Measurements from ENCODE around the gene ITPRIP. TPM values are rescaled to one million over a fixed set of nuclear protein-coding genes. Genes with fewer than 3 reads are reported as not detected.
A peak's percentile ranks its signal among the peaks of the same experiment; 100 is the strongest.

The ITPRIP gene
- total and polyA plus RNA-seq, 4 donors, result 3.5 to 7.9 (median 6.0) TPM

DNA sequence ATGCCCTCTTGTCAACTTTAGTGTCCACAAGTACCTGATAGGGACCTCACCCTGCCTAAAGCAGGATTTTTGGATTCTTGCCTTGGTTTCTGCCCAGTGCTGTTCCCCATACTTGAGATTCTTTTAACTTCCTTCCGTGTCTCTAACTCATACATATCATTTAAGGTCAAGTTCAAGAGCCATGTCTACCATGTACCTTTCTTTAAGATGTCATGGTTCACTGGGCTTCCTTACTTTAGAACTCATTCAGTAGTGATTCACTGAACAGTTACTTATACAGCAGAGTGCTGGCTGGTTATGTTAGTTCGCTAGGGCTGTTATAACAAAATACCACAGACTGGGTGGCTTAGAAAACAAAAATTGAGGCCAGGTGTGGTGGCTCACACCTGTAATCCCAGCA lies 10.3 kb upstream of the ITPRIP start:
- no peak overlapping the region for H3K4me3 ChIP-seq (ENCODE audit: low read depth in 1 of 3, low read length in 3 of 3)
- WGBS, result 90% methylated on average over 2 of the region's 2 CpGs
- no peak for TF ChIP-seq RXRA (IDR thresholded peaks at IDR 0.05)
- TF ChIP-seq ATF3 (IDR thresholded peaks at IDR 0.05), result no peak
- no peak for TF ChIP-seq HNF4A (conservative IDR thresholded peaks at IDR 0.05)
- no peak for TF ChIP-seq HNF4G (IDR thresholded peaks at IDR 0.05)
- no peak for TF ChIP-seq SP1 (IDR thresholded peaks at IDR 0.05)
- TF ChIP-seq, protein P1, sequence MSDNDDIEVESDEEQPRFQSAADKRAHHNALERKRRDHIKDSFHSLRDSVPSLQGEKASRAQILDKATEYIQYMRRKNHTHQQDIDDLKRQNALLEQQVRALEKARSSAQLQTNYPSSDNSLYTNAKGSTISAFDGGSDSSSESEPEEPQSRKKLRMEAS (IDR thresholded peaks at IDR 0.05), result no peak
- H3K27ac ChIP-seq (ENCODE audit: low read depth in 1 of 2, low read length in 2 of 2), result peak overlapping the region; percentile 77 to 82
- H3K36me3 ChIP-seq (ENCODE audit: control insufficient read depth in 4 of 4, insufficient read depth in 3 of 4, low read depth in 1 of 4, low read length in 3 of 4), result no peaks in the 10 kb centered on the region
- H3K9ac ChIP-seq (ENCODE audit: low read depth in 1 of 2, low read length in 2 of 2), result no peak overlapping the region
- H3K27me3 ChIP-seq (ENCODE audit: control insufficient read depth in 4 of 4, insufficient read depth in 4 of 4, low read length in 3 of 4), result no peaks in the 10 kb centered on the region
- peaks cover 0 to 23% (median 17%) of the 10 kb centered on the region in 4 donors for H3K4me1 ChIP-seq (ENCODE audit: control insufficient read depth in 4 of 4, insufficient read depth in 4 of 4, low read length in 3 of 4)
- no peak for DNase-seq (ENCODE audit: low spot score)
- no peaks in the 10 kb centered on the region for H3K9me3 ChIP-seq (ENCODE audit: control insufficient read depth in 4 of 4, low read length in 3 of 4)

DNA sequence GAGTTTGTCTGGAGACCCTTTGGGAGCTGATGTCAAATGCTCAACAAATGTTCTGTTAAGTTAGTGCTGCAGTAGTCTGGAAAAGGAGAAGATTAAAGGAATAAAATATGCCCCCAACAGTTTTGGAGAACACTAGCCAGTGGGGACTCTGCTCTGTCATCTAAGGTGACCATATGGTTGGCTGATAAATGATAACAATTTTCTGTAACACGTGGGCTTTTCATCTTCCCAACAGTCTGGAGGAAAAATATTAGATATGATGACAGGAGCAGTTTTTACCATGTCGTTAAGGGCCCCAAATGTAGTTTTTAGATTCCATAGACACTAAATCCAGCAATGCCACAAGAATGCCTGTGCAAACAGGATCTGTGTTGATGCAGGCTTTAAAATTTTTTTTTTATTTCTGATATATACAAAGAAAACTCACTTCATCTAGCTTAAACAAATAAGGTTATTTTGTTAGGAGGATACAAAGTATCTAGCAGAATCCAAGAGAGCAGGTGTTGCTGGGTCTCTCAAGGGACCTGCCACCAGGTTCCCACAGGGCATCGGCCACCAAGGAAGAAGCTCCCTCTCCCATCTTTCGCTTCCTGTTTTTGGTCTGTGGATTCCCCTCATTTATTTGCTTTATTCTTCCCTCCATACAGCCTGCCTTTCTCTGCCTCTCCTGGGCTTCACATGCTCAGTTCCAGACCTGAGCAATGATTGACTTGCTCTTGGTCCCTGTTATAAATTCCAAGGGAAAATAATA lies 9.2 kb upstream of the ITPRIP start:
- H3K9ac ChIP-seq (ENCODE audit: low read depth in 1 of 2, low read length in 2 of 2), result no peak overlapping the region
- DNase-seq (ENCODE audit: low spot score), result no peak
- H3K4me1 ChIP-seq (ENCODE audit: control insufficient read depth in 4 of 4, insufficient read depth in 4 of 4, low read length in 3 of 4), result peaks cover 0 to 16% (median 11%) of the 10 kb centered on the region in 4 donors
- 77% methylated on average over 4 of the region's 4 CpGs for WGBS
- no peak overlapping the region for H3K27ac ChIP-seq (ENCODE audit: low read depth in 1 of 2, low read length in 2 of 2)
- no peaks in the 10 kb centered on the region for H3K36me3 ChIP-seq (ENCODE audit: control insufficient read depth in 4 of 4, insufficient read depth in 3 of 4, low read depth in 1 of 4, low read length in 3 of 4)
- H3K4me3 ChIP-seq (ENCODE audit: low read depth in 1 of 3, low read length in 3 of 3), result no peak overlapping the region
- TF ChIP-seq ATF3 (IDR thresholded peaks at IDR 0.05) (no peak), FOXA2 (IDR thresholded peaks at IDR 0.05) (no peak), YY1 (IDR thresholded peaks at IDR 0.05) (no peak), EGR1 (IDR thresholded peaks at IDR 0.05; ENCODE audit: low read depth in 2 of 2) (no peak), FOXA1 (IDR thresholded peaks at IDR 0.05) (no peak), JUND (IDR thresholded peaks at IDR 0.05) (no peak), SP1 (IDR thresholded peaks at IDR 0.05) (no peak), GABPA (IDR thresholded peaks at IDR 0.05 in 1 of 2, conservative IDR thresholded peaks at IDR 0.05 in 1 of 2) (no peak), RXRA (IDR thresholded peaks at IDR 0.05) (no peak), RAD21 (IDR thresholded peaks at IDR 0.05) (no peak), REST (IDR thresholded peaks at IDR 0.05) (no peak), HNF4G (IDR thresholded peaks at IDR 0.05) (no peak), NR2F2 (IDR thresholded peaks at IDR 0.05) (no peak), ZBTB33 (IDR thresholded peaks at IDR 0.05) (no peak)
- TF ChIP-seq, protein P1 (IDR thresholded peaks at IDR 0.05), result no peak
- no peaks in the 10 kb centered on the region for H3K9me3 ChIP-seq (ENCODE audit: control insufficient read depth in 4 of 4, low read length in 3 of 4)
- H3K27me3 ChIP-seq (ENCODE audit: control insufficient read depth in 4 of 4, insufficient read depth in 4 of 4, low read length in 3 of 4), result no peaks in the 10 kb centered on the region
